Endothelial cell (in vitro differentiated cells): Measurements from ENCODE around the gene INVS. TPM values are rescaled to one million over a fixed set of nuclear protein-coding genes. Genes with fewer than 3 reads are reported as not detected.

Source experiments
- DNase-seq: peaks from one replicate; pipeline ENCODE4 v3.0.0; 2021; ENCODE audit warnings: low spot score
- H3K27ac Mint-ChIP-seq: one replicate; pipeline ENCODE4 v1.8.0; 2021; ENCODE audit warnings: mixed read lengths, inconsistent platforms; ENCODE audit not compliant: unreplicated experiment
- H3K27me3 Mint-ChIP-seq: one replicate; pipeline ENCODE4 v1.8.0; 2021; ENCODE audit warnings: mild to moderate bottlenecking, moderate library complexity, mixed read lengths, inconsistent platforms; ENCODE audit not compliant: unreplicated experiment
- H3K36me3 Mint-ChIP-seq: one replicate; pipeline ENCODE4 v1.8.0; 2021; ENCODE audit warnings: mild to moderate bottlenecking, low read depth, mixed read lengths, inconsistent platforms; ENCODE audit not compliant: unreplicated experiment
- H3K4me1 Mint-ChIP-seq: one replicate; pipeline ENCODE4 v1.8.0; 2021; ENCODE audit warnings: mild to moderate bottlenecking, mixed read lengths, inconsistent platforms; ENCODE audit not compliant: unreplicated experiment
- H3K4me3 Mint-ChIP-seq: one replicate; pipeline ENCODE4 v1.8.0; 2021; ENCODE audit warnings: mild to moderate bottlenecking, mixed read lengths, inconsistent platforms; ENCODE audit not compliant: unreplicated experiment
- H3K9me3 Mint-ChIP-seq: one replicate; pipeline ENCODE4 v1.8.0; 2021; ENCODE audit warnings: mixed read lengths, inconsistent platforms; ENCODE audit not compliant: unreplicated experiment
- CTCF ChIP-seq: fragments of 200-600 bp; sonication (generic); IDR thresholded peaks from one replicate; pipeline ENCODE4 v1.5.0; 2021; ENCODE audit warnings: antibody characterized with exemption; ENCODE audit not compliant: unreplicated experiment
- total RNA-seq: library from RNA; stranded (reverse); fragmentation: NEBNext Ultra II Directional; extraction: Animal tissue kit (Norgen Biotek cat#: 25700); gene quantifications from one replicate; pipeline ENCODE4 v1.2.1, GENCODE V29; 2021; ENCODE audit not compliant: unreplicated experiment

INVS gene
- total RNA-seq, 1 donor from 2014 or later: 21.6 TPM

- H3K4me1 Mint-ChIP-seq: no peaks in the 10 kb centered on the region
- no peak for DNase-seq
- no peak overlapping the region for H3K4me3 Mint-ChIP-seq
- no peak for TF ChIP-seq CTCF
- no peaks in the 10 kb centered on the region for H3K9me3 Mint-ChIP-seq
- H3K36me3 Mint-ChIP-seq: no peaks in the 10 kb centered on the region
- no peak overlapping the region for H3K27ac Mint-ChIP-seq
- H3K27me3 Mint-ChIP-seq: peaks cover 2% of the 10 kb centered on the region
These were observed 168.2 kb downstream of the INVS start for GRCh38 chr9:100267211-100267610.

GRCh38 chr9:100268271-100268670 lies 169.2 kb downstream of the INVS start:
- no peak for TF ChIP-seq CTCF
- H3K4me1 Mint-ChIP-seq: no peaks in the 10 kb centered on the region
- no peak overlapping the region for H3K4me3 Mint-ChIP-seq
- no peaks in the 10 kb centered on the region for H3K36me3 Mint-ChIP-seq
- H3K27me3 Mint-ChIP-seq: peaks cover 2% of the 10 kb centered on the region
- H3K9me3 Mint-ChIP-seq: no peaks in the 10 kb centered on the region
- DNase-seq: no peak
- H3K27ac Mint-ChIP-seq: no peak overlapping the region

- H3K27ac Mint-ChIP-seq: no peak overlapping the region
- no peaks in the 10 kb centered on the region for H3K9me3 Mint-ChIP-seq
- TF ChIP-seq CTCF: no peak
- H3K36me3 Mint-ChIP-seq: no peaks in the 10 kb centered on the region
- DNase-seq: no peak
- peaks cover 2% of the 10 kb centered on the region for H3K27me3 Mint-ChIP-seq
- no peak overlapping the region for H3K4me3 Mint-ChIP-seq
- H3K4me1 Mint-ChIP-seq: no peaks in the 10 kb centered on the region
These were observed 170.6 kb downstream of the INVS start for GRCh38 chr9:100269656-100270055.

GRCh38 chr9:100277166-100277979 lies 178.3 kb downstream of the INVS start:
- Mint-ChIP-seq H3K36me3 (peaks cover 14% of the 10 kb centered on the region), H3K27me3 (no peaks in the 10 kb centered on the region), H3K4me3 (no peak overlapping the region), H3K27ac (no peak overlapping the region), H3K9me3 (no peaks in the 10 kb centered on the region), H3K4me1 (no peaks in the 10 kb centered on the region)
- DNase-seq: no peak
- no peak for TF ChIP-seq CTCF

- Mint-ChIP-seq H3K9me3 (no peaks in the 10 kb centered on the region), H3K4me3 (no peak overlapping the region), H3K27me3 (no peaks in the 10 kb centered on the region), H3K4me1 (no peaks in the 10 kb centered on the region), H3K36me3 (peaks cover 22% of the 10 kb centered on the region), H3K27ac (no peak overlapping the region)
- no peak for DNase-seq
- TF ChIP-seq CTCF: no peak
These were observed 182.0 kb downstream of the INVS start for GRCh38 chr9:100281066-100281465.
